Natural killer cell (primary cell): ENCODE data around the gene HSD3B7. TPM values are rescaled to one million over a fixed set of nuclear protein-coding genes. Genes with fewer than 3 reads are reported as not detected.

ENCODE experiments used
- ATAC-seq, 3 donors: fragments of 150-1000 bp in 2 of 3; fragments of 200-7000 bp in 1 of 3; cut with Tn5 transposase; 1 replicate in 1 of 3; 2 replicates in 2 of 3; pipeline ENCODE4 v1.10.0; 2021; ENCODE audit warnings: mild to moderate bottlenecking in 2 of 3, moderate library complexity in 2 of 3
- DNase-seq, 2 donors: peaks; one replicate each; pipeline versions ENCODE4 v3.0.0 to v3.0.0-alpha.2; 2013 to 2021; ENCODE audit warnings: mixed read lengths in 1 of 2
- H3K27ac ChIP-seq: one replicate; pipeline ENCODE4 v1.5.1; 2013; ENCODE audit warnings: mild to moderate bottlenecking, low read length
- H3K27me3 ChIP-seq: one replicate; pipeline ENCODE4 v1.6.1; 2013; ENCODE audit warnings: low read length; ENCODE audit not compliant: control insufficient read depth, insufficient read depth
- H3K36me3 ChIP-seq: one replicate; pipeline ENCODE4 v1.6.1; 2013; ENCODE audit warnings: low read length; ENCODE audit not compliant: control insufficient read depth, insufficient read depth
- H3K4me1 ChIP-seq: one replicate; pipeline ENCODE4 v1.6.1; 2013; ENCODE audit warnings: low read length; ENCODE audit not compliant: control insufficient read depth, insufficient read depth
- H3K4me3 ChIP-seq: one replicate; pipeline ENCODE4 v1.5.1; 2013; ENCODE audit warnings: low read length
- H3K9me3 ChIP-seq: one replicate; pipeline ENCODE4 v1.6.1; 2013; ENCODE audit warnings: low read length; ENCODE audit not compliant: control insufficient read depth, insufficient read depth
- H3K27ac Mint-ChIP-seq, 2 donors: one replicate each; pipeline ENCODE4 v1.8.0; 2022; ENCODE audit warnings: mild to moderate bottlenecking in 2 of 2, mixed read lengths in 2 of 2, moderate library complexity in 1 of 2
- H3K27me3 Mint-ChIP-seq, 2 donors: one replicate each; pipeline ENCODE4 v1.8.0; 2022; ENCODE audit warnings: low read depth in 2 of 2, mixed read lengths in 2 of 2
- H3K36me3 Mint-ChIP-seq: one replicate; pipeline ENCODE4 v1.8.0; 2022; ENCODE audit warnings: mixed read lengths
- H3K4me1 Mint-ChIP-seq, 2 donors: one replicate each; pipeline ENCODE4 v1.8.0; 2022; ENCODE audit warnings: mixed read lengths in 2 of 2
- H3K4me3 Mint-ChIP-seq: one replicate; pipeline ENCODE4 v1.8.0; 2022; ENCODE audit warnings: mild to moderate bottlenecking, moderate library complexity, mixed read lengths
- H3K9me3 Mint-ChIP-seq, 2 donors: one replicate each; pipeline ENCODE4 v1.8.0; 2022; ENCODE audit warnings: mixed read lengths in 2 of 2
- WGBS: methylation state at CpG from one replicate; pipeline ENCODE4 v1.1.7; 2013; ENCODE audit warnings: missing lambda C conversion rate; ENCODE audit not compliant: insufficient coverage; 5-methylcytosine and 5-hydroxymethylcytosine counted together
- intact Hi-C: fragments of 100-400 bp; cut with micrococcal nuclease; formaldehyde crosslinking; loops from one replicate; pipeline ENCODE4 v1.14.2; 2022
- total RNA-seq, 4 donors: library from RNA; stranded (reverse); fragments of 120-200 nt in 1 of 4; gene quantifications; one replicate each; pipeline versions ENCODE4 v1.2.3 to v1.2.4, GENCODE V29; 2013 to 2022
- TF ChIP-seq, protein P1 (sequence below): fragments of 200-600 bp; IDR thresholded peaks from one replicate; pipeline ENCODE4 v1.8.0; 2022; ENCODE audit warnings: antibody characterized with exemption

The HSD3B7 gene
- total RNA-seq, 3 donors from 2014 or later (not counting 1 experiment from before 2014, with no cell fraction given), result 0.26 to 2.1 (median 0.39) TPM

DNA sequence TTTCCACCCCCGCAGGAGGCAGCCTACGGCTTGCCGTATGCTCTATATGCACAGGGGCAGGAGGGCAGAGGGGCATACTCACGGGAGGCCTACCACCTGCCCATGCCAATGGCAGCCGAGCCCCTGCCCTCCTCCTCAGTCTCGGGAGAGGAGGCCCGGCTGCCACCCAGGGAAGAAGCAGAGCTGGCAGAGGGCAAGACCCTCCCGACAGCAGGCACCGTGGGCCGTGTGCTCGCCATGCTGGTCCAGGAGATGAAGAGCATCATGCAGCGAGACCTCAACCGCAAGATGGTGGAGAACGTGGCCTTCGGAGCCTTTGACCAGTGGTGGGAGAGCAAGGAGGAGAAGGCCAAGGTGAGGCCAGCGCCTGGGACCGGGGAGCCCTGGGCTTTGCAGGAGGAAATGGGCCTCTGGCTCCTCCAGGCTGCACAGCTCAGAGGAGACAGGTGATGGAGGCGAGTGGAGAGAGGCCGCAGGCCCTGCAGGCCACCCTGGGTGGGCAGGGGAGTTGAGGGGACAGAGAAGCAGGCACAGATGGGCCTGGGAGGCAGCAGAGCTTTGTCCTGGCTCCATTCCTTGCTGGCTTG, 18.9 kb upstream of the HSD3B7 start:
- H3K4me3 Mint-ChIP-seq, result no peak overlapping the region
- peaks cover 6% of the 10 kb centered on the region for H3K36me3 Mint-ChIP-seq
- H3K27me3 Mint-ChIP-seq, result no peaks in the 10 kb centered on the region
- H3K9me3 ChIP-seq, result no peaks in the 10 kb centered on the region
- H3K27ac Mint-ChIP-seq, result no peak overlapping the region
- 97% methylated on average over 19 of the region's 19 CpGs for WGBS
- H3K27me3 ChIP-seq, result no peaks in the 10 kb centered on the region
- DNase-seq, result no peak
- ATAC-seq, result no peak
- H3K36me3 ChIP-seq, result peaks cover 81% of the 10 kb centered on the region
- H3K4me3 ChIP-seq, result no peak overlapping the region
- H3K27ac ChIP-seq, result no peak overlapping the region
- H3K4me1 ChIP-seq, result no peaks in the 10 kb centered on the region
- H3K9me3 Mint-ChIP-seq, result no peaks in the 10 kb centered on the region
- intact Hi-C loops, result no loop called here
- TF ChIP-seq, protein P1, sequence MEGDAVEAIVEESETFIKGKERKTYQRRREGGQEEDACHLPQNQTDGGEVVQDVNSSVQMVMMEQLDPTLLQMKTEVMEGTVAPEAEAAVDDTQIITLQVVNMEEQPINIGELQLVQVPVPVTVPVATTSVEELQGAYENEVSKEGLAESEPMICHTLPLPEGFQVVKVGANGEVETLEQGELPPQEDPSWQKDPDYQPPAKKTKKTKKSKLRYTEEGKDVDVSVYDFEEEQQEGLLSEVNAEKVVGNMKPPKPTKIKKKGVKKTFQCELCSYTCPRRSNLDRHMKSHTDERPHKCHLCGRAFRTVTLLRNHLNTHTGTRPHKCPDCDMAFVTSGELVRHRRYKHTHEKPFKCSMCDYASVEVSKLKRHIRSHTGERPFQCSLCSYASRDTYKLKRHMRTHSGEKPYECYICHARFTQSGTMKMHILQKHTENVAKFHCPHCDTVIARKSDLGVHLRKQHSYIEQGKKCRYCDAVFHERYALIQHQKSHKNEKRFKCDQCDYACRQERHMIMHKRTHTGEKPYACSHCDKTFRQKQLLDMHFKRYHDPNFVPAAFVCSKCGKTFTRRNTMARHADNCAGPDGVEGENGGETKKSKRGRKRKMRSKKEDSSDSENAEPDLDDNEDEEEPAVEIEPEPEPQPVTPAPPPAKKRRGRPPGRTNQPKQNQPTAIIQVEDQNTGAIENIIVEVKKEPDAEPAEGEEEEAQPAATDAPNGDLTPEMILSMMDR, result no peak
- peaks cover 0 to 5% of the 10 kb centered on the region in 2 donors for H3K4me1 Mint-ChIP-seq

DNA sequence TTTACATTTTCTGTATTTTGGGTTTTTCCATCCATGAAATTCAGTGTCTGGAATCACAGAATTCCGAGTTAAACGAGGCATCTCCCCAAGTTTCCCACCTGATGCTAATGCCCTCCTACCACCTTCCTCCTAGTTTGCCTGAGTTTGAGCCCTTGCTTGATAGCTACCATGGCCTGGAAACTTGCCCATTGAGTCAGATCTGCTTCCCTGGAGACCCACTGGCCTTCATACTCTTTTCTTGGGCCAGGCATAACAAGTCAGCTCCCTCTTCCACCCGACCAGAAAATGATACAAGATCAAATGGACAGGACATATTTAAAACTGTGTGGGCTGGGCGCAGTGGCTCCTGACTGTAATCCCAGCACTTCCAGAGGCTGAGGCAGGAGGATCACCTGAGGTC, 17.2 kb upstream of the HSD3B7 start:
- Histone ChIP-seq H3K36me3 (peaks cover 80% of the 10 kb centered on the region), H3K9me3 (no peaks in the 10 kb centered on the region), H3K27me3 (no peaks in the 10 kb centered on the region), H3K4me1 (no peaks in the 10 kb centered on the region), H3K27ac (no peak overlapping the region), H3K4me3 (no peak overlapping the region)
- 97% methylated on average over 4 of the region's 4 CpGs for WGBS
- intact Hi-C loops, result no loop called here
- Mint-ChIP-seq H3K36me3 (peaks cover 6% of the 10 kb centered on the region), H3K4me1 (peaks cover 0 to 7% of the 10 kb centered on the region in 2 donors), H3K9me3 (no peaks in the 10 kb centered on the region), H3K4me3 (no peak overlapping the region), H3K27me3 (no peaks in the 10 kb centered on the region), H3K27ac (no peak overlapping the region)
- TF ChIP-seq, protein P1, result no peak
- ATAC-seq (no peak), DNase-seq (no peak)

DNA sequence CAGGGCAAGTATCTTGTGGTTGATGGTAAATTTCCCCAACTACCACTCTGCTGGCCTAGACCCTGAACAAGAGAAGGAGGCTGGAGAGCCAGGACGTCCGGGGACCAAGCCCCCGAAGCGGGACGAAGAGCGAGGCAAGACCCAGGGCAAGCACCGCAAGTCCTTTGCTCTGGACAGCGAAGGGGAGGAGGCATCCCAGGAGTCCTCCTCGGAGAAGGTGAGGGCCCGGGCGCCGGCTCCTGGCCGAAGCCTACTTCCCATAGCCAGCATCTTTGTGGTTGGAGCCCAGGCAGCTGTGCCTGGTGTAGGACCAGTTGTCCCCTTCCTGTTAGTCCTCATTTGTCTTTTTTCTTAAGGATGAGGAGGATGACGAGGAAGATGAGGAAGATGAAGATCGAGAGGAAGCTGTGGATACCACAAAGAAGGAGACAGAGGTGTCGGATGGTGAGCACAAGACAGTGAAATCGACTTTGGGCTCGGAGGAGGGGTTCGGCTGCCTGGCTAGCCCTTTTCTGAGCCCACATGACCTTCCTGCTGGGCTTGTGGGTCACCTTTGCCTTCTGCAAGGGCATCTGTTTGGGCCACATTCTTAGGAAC, 15.7 kb upstream of the HSD3B7 start:
- TF ChIP-seq, protein P1, result no peak
- H3K4me1 Mint-ChIP-seq, result peaks cover 0 to 14% of the 10 kb centered on the region in 2 donors
- DNase-seq, result no peak
- no peak for ATAC-seq
- peaks cover 6% of the 10 kb centered on the region for H3K36me3 Mint-ChIP-seq
- Histone ChIP-seq H3K27ac (no peak overlapping the region), H3K9me3 (no peaks in the 10 kb centered on the region), H3K4me3 (no peak overlapping the region), H3K27me3 (no peaks in the 10 kb centered on the region), H3K4me1 (no peaks in the 10 kb centered on the region), H3K36me3 (peaks cover 81% of the 10 kb centered on the region)
- intact Hi-C loops, result no loop called here
- H3K27me3 Mint-ChIP-seq, result no peaks in the 10 kb centered on the region
- no peak overlapping the region for H3K4me3 Mint-ChIP-seq
- 96% methylated on average over 19 of the region's 19 CpGs for WGBS
- H3K27ac Mint-ChIP-seq, result no peak overlapping the region
- H3K9me3 Mint-ChIP-seq, result no peaks in the 10 kb centered on the region

DNA sequence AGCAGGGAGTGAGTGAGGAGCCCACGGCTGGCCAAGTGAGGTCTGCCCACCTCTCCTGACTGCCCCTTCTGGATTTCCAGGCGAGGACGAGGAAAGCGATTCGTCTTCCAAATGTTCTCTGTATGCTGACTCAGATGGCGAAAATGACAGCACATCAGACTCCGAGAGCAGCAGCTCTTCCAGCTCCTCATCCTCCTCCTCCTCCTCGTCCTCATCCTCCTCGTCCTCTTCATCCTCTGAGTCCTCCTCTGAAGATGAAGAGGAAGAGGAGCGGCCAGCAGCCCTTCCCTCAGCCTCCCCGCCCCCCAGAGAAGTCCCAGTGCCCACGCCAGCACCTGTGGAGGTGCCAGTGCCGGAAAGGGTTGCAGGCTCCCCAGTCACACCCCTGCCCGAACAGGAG, 13.7 kb upstream of the HSD3B7 start:
- Histone ChIP-seq H3K9me3 (no peaks in the 10 kb centered on the region), H3K4me1 (no peaks in the 10 kb centered on the region), H3K27ac (no peak overlapping the region), H3K4me3 (no peak overlapping the region), H3K36me3 (peaks cover 67% of the 10 kb centered on the region), H3K27me3 (no peaks in the 10 kb centered on the region)
- no peak for ATAC-seq
- H3K4me1 Mint-ChIP-seq, result peaks cover 0 to 15% of the 10 kb centered on the region in 2 donors
- H3K4me3 Mint-ChIP-seq, result no peak overlapping the region
- TF ChIP-seq, protein P1, result no peak
- 98% methylated on average over 14 of the region's 14 CpGs for WGBS
- no peak overlapping the region for H3K27ac Mint-ChIP-seq
- H3K36me3 Mint-ChIP-seq, result peaks cover 6% of the 10 kb centered on the region
- DNase-seq, result no peak
- no peaks in the 10 kb centered on the region for H3K27me3 Mint-ChIP-seq
- H3K9me3 Mint-ChIP-seq, result no peaks in the 10 kb centered on the region
- intact Hi-C loops, result no loop called here
